ENCODE measurements around the gene HTR7.

Gene HTR7

DNA sequence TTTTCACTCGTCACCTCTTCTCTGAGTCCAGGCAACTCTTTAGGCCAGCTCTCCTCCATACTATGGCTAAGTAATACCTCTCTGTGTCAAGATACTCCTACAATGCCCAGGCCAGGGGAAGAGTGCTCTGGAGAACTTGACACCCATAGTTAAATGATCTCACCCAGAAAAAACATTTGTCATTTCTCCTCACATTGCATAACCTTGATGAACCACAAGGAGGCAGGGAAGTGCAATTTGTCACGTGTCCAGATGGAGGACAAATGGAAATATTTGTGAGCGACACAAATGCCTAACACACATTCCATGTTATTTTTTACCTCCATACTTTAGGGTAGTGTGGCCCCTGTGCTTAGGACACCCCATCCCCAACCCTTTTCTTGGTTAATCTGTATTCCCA is 78.3 kb downstream of the HTR7 start:
- TF ChIP-seq, protein P1, sequence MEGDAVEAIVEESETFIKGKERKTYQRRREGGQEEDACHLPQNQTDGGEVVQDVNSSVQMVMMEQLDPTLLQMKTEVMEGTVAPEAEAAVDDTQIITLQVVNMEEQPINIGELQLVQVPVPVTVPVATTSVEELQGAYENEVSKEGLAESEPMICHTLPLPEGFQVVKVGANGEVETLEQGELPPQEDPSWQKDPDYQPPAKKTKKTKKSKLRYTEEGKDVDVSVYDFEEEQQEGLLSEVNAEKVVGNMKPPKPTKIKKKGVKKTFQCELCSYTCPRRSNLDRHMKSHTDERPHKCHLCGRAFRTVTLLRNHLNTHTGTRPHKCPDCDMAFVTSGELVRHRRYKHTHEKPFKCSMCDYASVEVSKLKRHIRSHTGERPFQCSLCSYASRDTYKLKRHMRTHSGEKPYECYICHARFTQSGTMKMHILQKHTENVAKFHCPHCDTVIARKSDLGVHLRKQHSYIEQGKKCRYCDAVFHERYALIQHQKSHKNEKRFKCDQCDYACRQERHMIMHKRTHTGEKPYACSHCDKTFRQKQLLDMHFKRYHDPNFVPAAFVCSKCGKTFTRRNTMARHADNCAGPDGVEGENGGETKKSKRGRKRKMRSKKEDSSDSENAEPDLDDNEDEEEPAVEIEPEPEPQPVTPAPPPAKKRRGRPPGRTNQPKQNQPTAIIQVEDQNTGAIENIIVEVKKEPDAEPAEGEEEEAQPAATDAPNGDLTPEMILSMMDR (IDR thresholded peaks at IDR 0.05; ENCODE audit: low read depth, low read length), result peak; percentile 39
- H3K4me3 ChIP-seq (replicated peaks in 1 of 2; ENCODE audit: low read depth in 2 of 2, low read length in 2 of 2), result no peak overlapping the region
- DNase-seq (ENCODE audit: low read depth in 2 of 2), result peak in 1 of 2 donors; percentile 50

DNA sequence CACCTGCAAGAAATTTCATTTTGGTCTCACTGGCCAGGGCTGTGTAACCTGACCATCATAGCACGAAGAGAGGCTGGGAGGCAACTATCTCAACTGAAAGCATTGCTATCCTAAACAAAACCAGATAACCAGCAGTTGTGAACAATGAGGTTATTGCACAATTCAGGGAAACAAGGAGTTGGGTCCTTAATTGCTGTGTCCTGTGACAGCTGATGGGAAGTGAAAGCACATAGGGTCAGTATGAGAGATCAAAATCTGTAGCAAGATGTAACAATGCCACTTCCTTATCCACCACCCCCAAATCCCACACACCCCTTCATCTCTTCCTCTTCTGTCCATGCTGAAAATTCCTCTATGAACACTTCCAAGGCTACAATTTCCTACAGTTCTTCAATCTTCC is 80.2 kb downstream of the HTR7 start:
- no peak overlapping the region for H3K4me3 ChIP-seq (replicated peaks in 1 of 2; ENCODE audit: low read depth in 2 of 2, low read length in 2 of 2)
- DNase-seq (ENCODE audit: low read depth in 2 of 2), result peak in 1 of 2 donors; percentile 52
- TF ChIP-seq, protein P1 (IDR thresholded peaks at IDR 0.05; ENCODE audit: low read depth, low read length), result no peak

DNA sequence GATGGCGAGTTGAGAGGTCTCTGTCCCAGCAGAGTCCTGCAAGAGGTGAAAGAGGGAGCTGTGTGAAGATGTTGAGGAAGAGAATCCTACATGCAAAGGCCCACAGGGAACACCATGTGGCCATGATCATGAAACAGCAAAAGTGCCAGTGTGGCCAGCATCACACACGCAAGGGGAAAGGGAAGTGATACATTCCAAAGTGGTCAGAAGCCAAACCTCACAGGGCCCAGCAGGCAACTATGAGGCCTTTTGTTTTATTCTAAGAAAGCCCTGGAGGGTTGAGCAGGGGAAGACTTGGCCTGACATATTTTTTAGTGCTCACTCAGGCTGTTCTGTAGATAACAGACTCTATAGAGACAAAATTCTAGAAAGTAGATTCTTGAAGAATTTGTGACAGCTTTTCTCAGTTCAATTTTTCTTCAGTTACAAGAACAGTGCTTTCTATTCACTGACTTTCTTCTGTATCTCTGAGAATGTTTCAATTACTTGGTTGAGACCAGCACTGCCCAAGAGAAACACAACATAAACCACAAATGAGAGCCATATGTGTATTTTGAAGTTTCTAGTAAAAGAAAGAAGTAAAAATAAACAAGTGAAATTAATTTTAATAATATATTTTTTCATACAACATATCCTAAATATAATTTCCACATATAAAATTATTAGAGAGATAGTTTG is 82.3 kb downstream of the HTR7 start:
- TF ChIP-seq, protein P1 (IDR thresholded peaks at IDR 0.05; ENCODE audit: low read depth, low read length), result no peak
- H3K4me3 ChIP-seq (replicated peaks in 1 of 2; ENCODE audit: low read depth in 2 of 2, low read length in 2 of 2), result no peak overlapping the region
- peak; percentile 78 to 83 for DNase-seq (ENCODE audit: low read depth in 2 of 2)

DNA sequence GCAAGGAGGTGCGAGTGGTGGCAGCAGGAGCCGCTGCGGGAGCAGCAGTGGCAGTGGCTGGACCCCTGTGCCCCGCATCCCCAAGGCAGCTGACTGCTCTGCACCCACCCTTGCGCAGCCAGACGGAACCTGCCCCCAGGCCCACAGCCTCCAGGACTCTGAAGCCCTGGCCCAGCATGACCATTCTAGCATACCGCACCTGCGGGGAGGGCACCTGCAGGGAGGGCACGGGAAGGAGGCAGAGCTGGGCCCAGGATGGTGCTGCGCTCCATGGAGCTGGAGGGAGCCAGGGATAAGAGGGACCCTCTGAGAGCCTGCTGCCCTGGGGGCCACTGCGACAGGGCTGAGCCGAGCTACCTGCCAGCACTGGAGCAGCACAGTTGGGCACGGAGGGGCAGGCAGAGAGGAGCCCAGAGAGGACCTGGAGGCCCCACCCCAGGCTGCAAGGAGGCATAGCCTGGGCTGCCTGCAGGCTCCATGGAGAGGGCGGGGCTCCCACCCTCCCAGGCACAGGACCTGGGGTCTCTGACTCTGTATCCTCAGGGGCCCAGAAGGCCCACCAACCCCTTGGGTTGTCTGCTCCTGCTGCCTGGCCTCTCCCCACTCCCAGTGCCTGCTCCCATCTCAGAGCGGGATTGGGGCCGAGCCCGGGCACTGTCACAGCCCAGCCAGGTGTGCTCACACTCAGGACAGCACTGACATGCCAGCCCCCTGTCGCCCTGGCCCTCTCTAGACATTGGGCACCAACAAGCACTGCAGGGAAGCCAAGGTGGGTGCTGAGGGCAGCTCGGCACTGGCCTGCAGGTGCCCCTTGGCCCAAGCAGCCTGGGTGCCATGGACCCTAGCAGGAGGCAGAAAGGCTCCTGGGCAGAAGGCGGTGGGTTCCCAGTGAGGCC is 87.6 kb downstream of the HTR7 start:
- H3K4me3 ChIP-seq (replicated peaks in 1 of 2; ENCODE audit: low read depth in 2 of 2, low read length in 2 of 2), result no peak overlapping the region
- TF ChIP-seq, protein P1 (IDR thresholded peaks at IDR 0.05; ENCODE audit: low read depth, low read length), result no peak
- DNase-seq (ENCODE audit: low read depth in 2 of 2), result no peak

DNA sequence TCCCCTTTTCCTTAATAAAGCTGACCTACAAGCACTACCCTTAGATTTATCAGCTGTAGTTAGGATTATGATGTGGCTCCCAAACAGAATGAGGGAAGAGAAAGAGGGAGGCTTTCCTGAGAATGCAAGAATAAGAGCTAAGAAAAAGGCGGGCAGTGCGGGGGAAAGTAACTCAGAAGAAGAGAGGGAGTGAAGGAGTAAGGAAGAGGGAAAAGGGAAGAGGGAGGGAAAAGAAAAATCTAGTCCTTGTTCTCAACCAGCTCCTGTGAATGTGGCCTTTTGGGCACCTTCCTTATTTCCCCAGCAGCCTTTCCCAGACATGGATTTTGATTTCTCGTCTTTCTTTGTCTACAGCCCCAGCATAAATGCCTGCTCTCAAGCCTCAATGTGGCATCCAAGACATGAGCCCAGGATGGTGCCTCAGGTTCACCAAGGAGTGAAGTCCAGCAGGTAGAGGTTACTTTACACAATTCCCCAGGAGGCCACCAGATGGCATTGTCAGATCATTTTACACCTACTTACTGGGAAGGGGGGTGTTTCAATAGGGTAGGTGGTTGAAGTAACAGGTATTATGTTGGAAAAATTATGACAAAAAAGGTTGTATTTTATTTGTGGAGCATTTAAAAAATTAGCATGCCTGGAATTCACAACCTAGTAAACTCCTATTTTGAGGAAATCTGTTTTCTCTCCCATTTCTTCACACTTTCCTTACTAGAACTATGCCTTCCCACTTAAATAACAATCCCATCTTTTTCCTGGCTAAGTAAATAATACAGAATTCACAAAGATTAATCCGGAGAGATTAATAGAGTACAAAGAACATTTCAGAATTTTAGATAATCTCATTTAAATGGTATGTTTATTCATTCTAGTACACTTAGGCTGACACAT is 106.5 kb downstream of the HTR7 start:
- H3K4me3 ChIP-seq (replicated peaks in 1 of 2; ENCODE audit: low read depth in 2 of 2, low read length in 2 of 2), result no peak overlapping the region
- TF ChIP-seq, protein P1 (IDR thresholded peaks at IDR 0.05; ENCODE audit: low read depth, low read length), result peak; percentile 69
- peak; percentile 60 to 67 for DNase-seq (ENCODE audit: low read depth in 2 of 2)

DNA sequence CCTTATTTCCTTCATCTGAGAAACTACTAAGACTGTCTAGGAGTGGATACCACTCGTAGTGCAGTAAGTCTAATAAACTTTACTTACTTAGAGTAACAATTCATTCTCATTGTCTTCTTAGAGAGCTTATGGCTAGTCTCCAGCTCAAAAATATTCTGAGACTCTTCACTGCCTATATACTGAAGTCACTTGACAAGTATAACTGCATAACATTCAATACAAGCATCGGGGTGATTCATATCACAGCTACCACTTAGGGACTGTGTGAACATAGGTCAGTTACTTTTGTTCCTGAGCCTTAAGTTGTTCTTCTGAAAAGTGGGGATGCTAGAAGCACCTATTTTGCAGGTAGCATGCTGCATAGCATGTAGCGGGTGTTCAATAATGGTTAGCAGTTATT is 111.0 kb downstream of the HTR7 start:
- H3K4me3 ChIP-seq (replicated peaks in 1 of 2; ENCODE audit: low read depth in 2 of 2, low read length in 2 of 2), result no peak overlapping the region
- TF ChIP-seq, protein P1 (IDR thresholded peaks at IDR 0.05; ENCODE audit: low read depth, low read length), result no peak
- no peak for DNase-seq (ENCODE audit: low read depth in 2 of 2)
